HL-60 (cell line): ENCODE data around the gene DGKI.

Experiments
- CTCF ChIP-seq: IDR thresholded peaks from one replicate; pipeline ENCODE4 v1.5.1; 2011; ENCODE audit warnings: low read length, control low read depth, inconsistent platforms; ENCODE audit not compliant: insufficient read depth
- GABPA ChIP-seq: IDR thresholded peaks from 2 replicates; pipeline ENCODE4 v1.6.1; 2012; ENCODE audit warnings: low read depth
- POLR2AphosphoS5 ChIP-seq: IDR thresholded peaks from 2 replicates; pipeline ENCODE4 v1.6.1; 2012; ENCODE audit warnings: low read depth
- REST ChIP-seq: IDR thresholded peaks from 2 replicates; pipeline ENCODE4 v1.6.1; 2012; ENCODE audit warnings: low read depth; ENCODE audit not compliant: insufficient replicate concordance

- TF ChIP-seq CTCF: no peak
- no peak for TF ChIP-seq POLR2AphosphoS5
- no peak for TF ChIP-seq REST
- TF ChIP-seq GABPA: no peak
These were observed 86.7 kb downstream of the DGKI start for GRCh38 chr7:137760111-137760510.
